ENCODE results near the gene CCDC43. TPM values are rescaled to one million over a fixed set of nuclear protein-coding genes. Genes with fewer than 3 reads are reported as not detected.

The CCDC43 gene
- total and polyA plus RNA-seq, 2 of the 13 experiments (the other 11 are each of a cell fraction or from before 2014, with no cell fraction given): 17.5 to 94.8 TPM

- POLR2A ChIA-PET: no interaction called here
- intact Hi-C loops (cut with micrococcal nuclease; ENCODE audit: unreplicated experiment) (no loop called here), in situ Hi-C loops (cut with HindIII; ENCODE audit: extremely low pct_ligation_motif_present, low pct_unique_long_range_greater_than_20kb) (loop anchor here (5.0 kb wide), 1 partner anchor 92 kb away; no protein-coding TSS in a partner anchor)
- no peaks in the 10 kb centered on the region for H3K4me1 ChIP-seq (ENCODE audit: insufficient read depth, low read length)
- no peak overlapping the region for H3K4me2 ChIP-seq (ENCODE audit: low read depth, low read length)
- CTCF ChIA-PET (ENCODE audit: low intra/inter-chr PET ratio, low total read pairs): no interaction called here
- no peak overlapping the region for H3K9ac ChIP-seq (ENCODE audit: insufficient read depth, low read depth, low read length)
- H3K36me3 ChIP-seq (replicated peaks in 1 of 2; ENCODE audit: control insufficient read depth in 1 of 2, insufficient read depth in 2 of 2, low read length in 2 of 2): no peaks in the 10 kb centered on the region
- DNase-seq (ENCODE audit: low spot score): no peak
- TF ChIP-seq ATAD3A (CRISPR knock-in tag; IDR thresholded peaks at IDR 0.05): no peak
- no peak for TF ChIP-seq ZNF782 (CRISPR knock-in tag; IDR thresholded peaks at IDR 0.05; ENCODE audit: borderline replicate concordance)
- TF ChIP-seq FIP1L1 (IDR thresholded peaks at IDR 0.05; ENCODE audit: borderline replicate concordance, insufficient read depth, low read depth, low read length): no peak
- no peak for TF ChIP-seq ATM (IDR thresholded peaks at IDR 0.05; ENCODE audit: borderline replicate concordance)
- TF ChIP-seq ZNF563 (CRISPR knock-in tag; IDR thresholded peaks at IDR 0.05): no peak
- TF ChIP-seq FOXO4 (CRISPR knock-in tag; conservative IDR thresholded peaks at IDR 0.05): no peak
- no peak for TF ChIP-seq TEF (CRISPR knock-in tag; IDR thresholded peaks at IDR 0.05)
- no peak for TF ChIP-seq ZNF589 (CRISPR knock-in tag; conservative IDR thresholded peaks at IDR 0.05)
- no peak for TF ChIP-seq NFIB (CRISPR knock-in tag; IDR thresholded peaks at IDR 0.05; ENCODE audit: borderline replicate concordance)
- TF ChIP-seq NCOA1 (CRISPR knock-in tag; IDR thresholded peaks at IDR 0.05): no peak
- TF ChIP-seq RARA (CRISPR knock-in tag; IDR thresholded peaks at IDR 0.05): no peak
- TF ChIP-seq DDIT3 (CRISPR knock-in tag; IDR thresholded peaks at IDR 0.05): no peak
- H4K20me1 ChIP-seq (ENCODE audit: insufficient read depth, low read length): no peaks in the 10 kb centered on the region
- H3K79me2 ChIP-seq (ENCODE audit: insufficient read depth, low read length): no peaks in the 10 kb centered on the region
- no peak overlapping the region for H2AFZ ChIP-seq (ENCODE audit: low read length)
- H3K27ac ChIP-seq (ENCODE audit: extremely low read length, insufficient read depth, low read length): no peak overlapping the region
- no TSS peak for BruUV-seq (replicated peaks)
- H3K9me3 ChIP-seq (ENCODE audit: low read length): no peaks in the 10 kb centered on the region
- no peak for FAIRE-seq
- 44% methylated on average over 8 of the region's 8 CpGs for WGBS (ENCODE audit: low lambda C conversion rate)
- H3K4me3 ChIP-seq (replicated peaks in 1 of 3; ENCODE audit: insufficient read depth in 1 of 3, low read depth in 2 of 3, low read length in 3 of 3): no peak overlapping the region
- ATAC-seq: no peak
- no peaks in the 10 kb centered on the region; a peak in 1 of 5 replicates for H3K27me3 ChIP-seq (ENCODE audit: control insufficient read depth in 1 of 2, insufficient read depth in 2 of 2, low read length in 2 of 2)
Measured at GRCh38 chr17:44633998-44634397, 55.6 kb downstream of the CCDC43 start.
